ENCODE data around the gene JPH4. TPM values are rescaled to one million over a fixed set of nuclear protein-coding genes. Genes with fewer than 3 reads are reported as not detected.

The JPH4 gene
- polyA plus RNA-seq, 1 of the 3 experiments (the other 2 are of a cell fraction): 8.7 TPM

DNA sequence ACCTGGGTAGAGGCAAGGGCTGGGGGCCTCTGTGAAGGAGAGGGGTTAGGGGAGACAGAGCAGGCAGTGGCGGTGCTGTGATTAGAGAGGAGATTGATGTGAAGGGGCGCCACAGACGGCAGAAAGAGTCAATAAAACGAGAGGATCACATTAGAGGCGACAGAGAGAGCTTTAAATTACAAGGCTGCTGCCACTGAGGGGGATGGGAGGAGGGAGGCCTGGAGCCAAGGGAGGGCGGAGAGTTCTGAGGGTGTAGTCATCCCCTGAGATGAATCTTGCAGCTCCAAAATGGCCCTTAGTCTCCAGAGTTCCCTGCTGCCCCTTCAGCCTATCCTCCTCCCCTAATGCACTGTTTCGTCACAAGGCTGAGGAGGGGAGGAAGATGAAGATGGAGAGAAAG lies 39.8 kb downstream of the JPH4 start (continued):
- TF ChIP-seq, protein P1, sequence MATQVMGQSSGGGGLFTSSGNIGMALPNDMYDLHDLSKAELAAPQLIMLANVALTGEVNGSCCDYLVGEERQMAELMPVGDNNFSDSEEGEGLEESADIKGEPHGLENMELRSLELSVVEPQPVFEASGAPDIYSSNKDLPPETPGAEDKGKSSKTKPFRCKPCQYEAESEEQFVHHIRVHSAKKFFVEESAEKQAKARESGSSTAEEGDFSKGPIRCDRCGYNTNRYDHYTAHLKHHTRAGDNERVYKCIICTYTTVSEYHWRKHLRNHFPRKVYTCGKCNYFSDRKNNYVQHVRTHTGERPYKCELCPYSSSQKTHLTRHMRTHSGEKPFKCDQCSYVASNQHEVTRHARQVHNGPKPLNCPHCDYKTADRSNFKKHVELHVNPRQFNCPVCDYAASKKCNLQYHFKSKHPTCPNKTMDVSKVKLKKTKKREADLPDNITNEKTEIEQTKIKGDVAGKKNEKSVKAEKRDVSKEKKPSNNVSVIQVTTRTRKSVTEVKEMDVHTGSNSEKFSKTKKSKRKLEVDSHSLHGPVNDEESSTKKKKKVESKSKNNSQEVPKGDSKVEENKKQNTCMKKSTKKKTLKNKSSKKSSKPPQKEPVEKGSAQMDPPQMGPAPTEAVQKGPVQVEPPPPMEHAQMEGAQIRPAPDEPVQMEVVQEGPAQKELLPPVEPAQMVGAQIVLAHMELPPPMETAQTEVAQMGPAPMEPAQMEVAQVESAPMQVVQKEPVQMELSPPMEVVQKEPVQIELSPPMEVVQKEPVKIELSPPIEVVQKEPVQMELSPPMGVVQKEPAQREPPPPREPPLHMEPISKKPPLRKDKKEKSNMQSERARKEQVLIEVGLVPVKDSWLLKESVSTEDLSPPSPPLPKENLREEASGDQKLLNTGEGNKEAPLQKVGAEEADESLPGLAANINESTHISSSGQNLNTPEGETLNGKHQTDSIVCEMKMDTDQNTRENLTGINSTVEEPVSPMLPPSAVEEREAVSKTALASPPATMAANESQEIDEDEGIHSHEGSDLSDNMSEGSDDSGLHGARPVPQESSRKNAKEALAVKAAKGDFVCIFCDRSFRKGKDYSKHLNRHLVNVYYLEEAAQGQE (IDR thresholded peaks at IDR 0.05; ENCODE audit: low read depth, low read length): no peak
- TF ChIP-seq MXI1 (IDR thresholded peaks at IDR 0.05; ENCODE audit: low read depth, low read length): no peak

DNA sequence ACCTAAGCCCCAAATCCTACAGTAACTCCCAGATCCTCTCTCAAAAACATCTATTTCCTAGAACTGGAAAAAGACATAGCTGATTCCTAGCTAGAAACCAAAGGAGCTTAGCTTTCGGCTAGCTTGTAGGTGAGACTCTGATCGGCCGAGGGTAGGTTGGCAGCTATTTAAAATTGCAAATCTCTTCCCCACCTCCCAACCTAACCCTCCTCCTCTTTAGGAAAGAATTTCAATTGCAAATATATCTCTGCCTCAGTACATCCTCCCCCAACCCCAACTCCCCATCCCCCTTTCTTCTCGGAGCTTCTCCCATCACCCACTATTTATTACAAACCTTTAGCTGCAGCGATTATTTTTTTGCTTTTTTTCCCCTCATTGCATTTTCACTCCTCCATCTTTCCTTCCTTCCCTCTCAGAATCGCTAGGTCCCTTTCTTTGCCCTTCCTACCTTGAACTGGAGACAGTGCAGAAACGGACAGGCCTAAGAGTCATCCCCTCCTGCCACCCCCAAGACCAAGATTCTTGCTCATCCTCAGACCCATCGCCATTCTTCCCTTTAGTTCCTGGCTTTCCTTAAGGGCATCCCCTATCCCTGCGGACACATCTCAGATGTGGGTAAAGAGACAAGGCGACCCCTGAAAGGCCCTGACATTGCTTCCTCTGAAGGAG lies 40.4 kb downstream of the JPH4 start:
- no peaks in the 10 kb centered on the region for H3K9me2 ChIP-seq
- CTCF ChIA-PET: interaction anchor here (1.0 to 11.3 kb wide), 10 partner anchors 7 to 418 kb away, joined by 3 to 276 read pairs (median 8); partner anchors contain the start of genes AP1G2 and THTPA
- no peak overlapping the region for H2AFZ ChIP-seq (ENCODE audit: low read depth)
- H3K79me2 ChIP-seq (ENCODE audit: insufficient read depth): no peaks in the 10 kb centered on the region
- H3K4me3 ChIP-seq (ENCODE audit: low read depth in 2 of 2, low read length in 1 of 2): no peak overlapping the region
- no peak for DNase-seq
- no peaks in the 10 kb centered on the region for H3K27me3 ChIP-seq (ENCODE audit: insufficient read depth)
- TF ChIP-seq CHD2 (IDR thresholded peaks at IDR 0.05; ENCODE audit: low read length, partially characterized antibody) (no peak), POLR2AphosphoS5 (IDR thresholded peaks at IDR 0.05; ENCODE audit: low read depth, low read length) (no peak), FOXM1 (IDR thresholded peaks at IDR 0.05; ENCODE audit: low read depth) (no peak), ELF1 (IDR thresholded peaks at IDR 0.05) (no peak), FOXJ3 (CRISPR knock-in tag; IDR thresholded peaks at IDR 0.05) (no peak), FOSL2 (IDR thresholded peaks at IDR 0.05; ENCODE audit: borderline replicate concordance, low read depth) (no peak), TEAD4 (IDR thresholded peaks at IDR 0.05; ENCODE audit: borderline replicate concordance, insufficient read depth) (no peak), RFX5 (IDR thresholded peaks at IDR 0.05; ENCODE audit: low read length) (no peak)
- TF ChIP-seq, protein P2, sequence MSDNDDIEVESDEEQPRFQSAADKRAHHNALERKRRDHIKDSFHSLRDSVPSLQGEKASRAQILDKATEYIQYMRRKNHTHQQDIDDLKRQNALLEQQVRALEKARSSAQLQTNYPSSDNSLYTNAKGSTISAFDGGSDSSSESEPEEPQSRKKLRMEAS (IDR thresholded peaks at IDR 0.05; ENCODE audit: low read depth): no peak
- H4K20me1 ChIP-seq (ENCODE audit: insufficient read depth): no peaks in the 10 kb centered on the region
- WGBS (ENCODE audit: low lambda C conversion rate): 89% methylated on average over 10 of the region's 10 CpGs
- no peaks in the 10 kb centered on the region for H3F3A ChIP-seq (replicated peaks; ENCODE audit: insufficient read depth)
- peaks cover 0 to 8% of the 10 kb centered on the region in 2 experiments for H3K36me3 ChIP-seq (replicated peaks in 1 of 2; ENCODE audit: control insufficient read depth in 1 of 2, insufficient read depth in 2 of 2, low read length in 1 of 2)
- no peak overlapping the region for H3K27ac ChIP-seq (ENCODE audit: low read depth in 2 of 2, low read length in 1 of 2)
- no peak overlapping the region for H3K4me2 ChIP-seq
- H3K9ac ChIP-seq: no peak overlapping the region
- peaks cover 4 to 6% of the 10 kb centered on the region in 2 experiments; a peak in 1 of 4 replicates for H3K4me1 ChIP-seq (ENCODE audit: control insufficient read depth in 1 of 2, insufficient read depth in 2 of 2, low read depth in 1 of 2, low read length in 1 of 2)
- H3K9me3 ChIP-seq: no peaks in the 10 kb centered on the region
- POLR2A ChIA-PET: interaction anchor here (1.1 to 2.1 kb wide), 4 partner anchors 9 to 60 kb away, joined by 3 to 5 read pairs (median 4); no protein-coding TSS in a partner anchor
